GM19193 (cell line): Measurements from ENCODE around the gene MYO3B.

Experiments
- POLR2A ChIP-seq: IDR thresholded peaks from 4 replicates; pipeline ENCODE4 v1.6.1; 2011; ENCODE audit not compliant: insufficient read depth, insufficient read length; ENCODE audit errors: extremely low read depth

Gene MYO3B

GRCh38 chr2:170434900-170435621 lies 257.1 kb downstream of the MYO3B start:
- no peak for TF ChIP-seq POLR2A

- no peak for TF ChIP-seq POLR2A
Measured at GRCh38 chr2:170436077-170436943, 258.4 kb downstream of the MYO3B start.

GRCh38 chr2:170446078-170446477 lies 268.1 kb downstream of the MYO3B start:
- no peak for TF ChIP-seq POLR2A

- no peak for TF ChIP-seq POLR2A
Measured at GRCh38 chr2:170449034-170449433, 271.1 kb downstream of the MYO3B start.

- TF ChIP-seq POLR2A = no peak
Measured at GRCh38 chr2:170454471-170455372, 276.8 kb downstream of the MYO3B start.

- TF ChIP-seq POLR2A = no peak
Measured at GRCh38 chr2:170455617-170456426, 277.9 kb downstream of the MYO3B start.

GRCh38 chr2:170456914-170457313 lies 279.0 kb downstream of the MYO3B start:
- no peak for TF ChIP-seq POLR2A

GRCh38 chr2:170457742-170458141 lies 279.8 kb downstream of the MYO3B start:
- no peak for TF ChIP-seq POLR2A

GRCh38 chr2:170461889-170462288 lies 283.9 kb downstream of the MYO3B start:
- no peak for TF ChIP-seq POLR2A

- no peak for TF ChIP-seq POLR2A
Measured at GRCh38 chr2:170462433-170463205, 284.7 kb downstream of the MYO3B start.

GRCh38 chr2:170463206-170463537 lies 285.2 kb downstream of the MYO3B start:
- TF ChIP-seq POLR2A = no peak

- no peak for TF ChIP-seq POLR2A
Measured at GRCh38 chr2:170464268-170464667, 286.3 kb downstream of the MYO3B start.

- no peak for TF ChIP-seq POLR2A
Measured at GRCh38 chr2:170465241-170465640, 287.3 kb downstream of the MYO3B start.
